HG03558 (cell line): Measurements from ENCODE around the gene C15orf39.
"Not testable (repeated sequence)": the region's sequence is repeated elsewhere in the genome, so short reads cannot be mapped to it uniquely, and the experiment has no call there.

Source experiments
- ATAC-seq: cut with Tn5 transposase; IDR thresholded peaks from one replicate; pipeline ENCODE4 v1.9.1; 2021; ENCODE audit warnings: moderate number of reproducible peaks; ENCODE audit not compliant: unreplicated experiment; ENCODE audit errors: extremely low read depth

Gene C15orf39

GRCh38 chr15:75201616-75202250, at the start of gene C15orf39:
Gene C15orf39, plus strand, starts transcription at chr15:75201882. Its CDS starts 4,167 bp downstream, at chr15:75206049.
- ATAC-seq = no peak

- no peak for ATAC-seq
These were observed 49.2 kb upstream of the C15orf39 start for GRCh38 chr15:75152382-75153079.

DNA sequence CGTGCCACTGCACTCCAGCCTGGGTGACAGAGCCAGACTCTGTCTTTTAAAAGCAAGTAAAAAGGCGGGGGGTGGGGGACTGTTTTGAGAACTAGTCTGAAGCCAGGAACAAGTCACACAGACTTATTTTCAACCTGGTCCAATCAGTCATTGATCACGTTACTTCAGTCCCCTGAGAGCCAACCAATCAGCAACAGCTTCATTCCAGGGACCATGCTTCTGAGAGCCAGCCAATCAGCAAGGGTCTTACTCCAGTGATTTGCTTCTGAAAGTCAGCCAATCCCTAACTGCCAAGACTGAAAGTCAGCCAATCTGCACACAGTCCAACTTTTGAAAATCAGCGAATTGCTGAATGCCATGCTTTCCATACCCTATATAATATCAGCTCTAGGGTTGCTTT, 48.6 kb upstream of the C15orf39 start:
- ATAC-seq = no peak

GRCh38 chr15:75153565-75154276, 48.0 kb upstream of the C15orf39 start:
- ATAC-seq = no peak

DNA sequence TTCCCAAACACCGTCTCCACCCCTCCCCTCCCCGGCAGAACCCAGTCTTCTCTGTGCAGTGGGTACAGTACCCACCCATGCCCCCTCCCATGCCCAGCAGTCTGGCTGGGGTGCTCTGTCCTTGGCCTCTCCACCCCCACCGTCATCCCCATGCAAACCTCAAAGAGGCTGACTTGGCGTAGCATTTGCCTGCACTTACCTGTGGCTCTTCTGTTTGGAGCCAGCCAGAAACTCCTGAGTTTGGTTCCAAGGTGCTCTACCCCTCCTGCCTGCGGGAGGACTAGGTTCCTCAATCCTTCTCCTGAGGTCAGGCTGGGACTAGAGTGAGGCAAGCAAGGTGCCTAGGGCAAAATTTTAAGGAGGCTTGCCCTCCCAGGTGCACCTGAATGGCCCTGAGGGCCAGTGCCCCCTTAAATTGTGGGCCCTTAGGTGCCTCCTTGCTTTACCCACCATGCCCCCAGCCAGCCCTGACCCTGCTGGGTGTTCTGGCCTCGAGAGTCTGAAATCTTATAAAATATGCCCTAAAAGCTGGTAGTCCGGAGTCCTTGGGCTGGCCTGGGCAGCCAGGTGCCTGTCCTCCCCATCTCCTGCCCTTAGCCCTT, 47.1 kb upstream of the C15orf39 start:
- no peak for ATAC-seq

DNA sequence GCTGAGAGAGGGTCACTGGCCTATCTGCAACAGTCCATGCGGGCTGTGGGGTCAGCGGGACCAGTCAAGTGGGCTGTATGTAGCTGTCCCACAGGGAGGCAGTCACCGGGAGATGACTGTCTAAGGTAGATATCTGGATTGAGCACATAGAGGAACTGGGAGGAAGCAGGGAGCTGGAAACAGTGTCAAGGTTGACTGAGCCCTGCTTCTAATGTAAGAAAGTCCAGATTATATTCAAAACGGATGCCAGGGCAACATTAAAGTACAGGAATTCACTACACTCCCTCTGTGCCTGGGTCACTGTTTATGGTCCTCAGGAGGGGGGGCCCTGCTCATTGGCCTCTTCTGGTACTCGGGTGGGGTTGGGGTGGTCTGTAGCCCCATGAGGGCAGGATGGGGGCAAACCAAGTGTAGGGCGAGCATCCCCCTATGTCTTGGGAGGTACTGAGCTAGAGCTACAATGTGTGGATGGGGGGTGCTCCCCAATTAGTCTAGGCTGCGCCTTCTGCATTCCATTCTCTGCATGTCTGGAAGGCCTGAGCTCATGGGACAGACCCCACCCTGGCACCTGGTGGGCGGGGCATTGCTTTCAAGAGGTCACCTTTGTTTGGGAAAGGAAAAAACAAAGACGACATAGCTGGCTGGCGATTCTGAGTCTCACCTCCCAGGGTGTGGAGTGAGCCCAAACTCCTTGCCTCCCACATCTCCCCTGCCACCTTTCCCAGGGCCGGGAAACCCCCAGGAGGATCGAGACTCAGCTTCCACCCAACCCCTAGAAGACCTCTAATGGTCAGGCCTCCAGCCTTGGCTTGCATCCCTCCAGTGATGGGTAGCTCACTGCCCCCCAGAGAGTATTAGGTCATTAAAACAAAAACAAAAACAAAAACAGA, 45.1 kb upstream of the C15orf39 start:
- ATAC-seq = no peak

DNA sequence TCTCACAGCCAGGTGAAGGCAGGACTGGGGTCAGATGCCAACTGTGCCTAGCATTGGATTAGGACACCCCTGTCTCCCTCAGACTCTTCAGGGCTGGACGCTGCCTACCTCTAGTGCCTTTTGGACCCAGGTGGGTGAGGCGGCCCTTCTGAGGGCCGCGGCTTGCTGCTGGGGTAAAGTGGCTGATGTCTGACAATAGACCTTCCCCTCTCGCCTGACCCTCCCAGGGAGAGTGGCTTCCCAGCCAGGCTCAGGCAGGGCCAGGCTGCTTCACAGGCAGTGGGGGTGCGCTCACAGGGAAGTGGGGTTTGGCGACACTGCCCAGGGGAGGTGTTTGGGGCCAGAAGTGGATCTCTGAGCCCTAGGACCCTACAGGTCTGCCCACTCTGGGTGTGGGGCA, 43.3 kb upstream of the C15orf39 start:
- ATAC-seq = no peak

- no peak for ATAC-seq
These were observed 42.4 kb upstream of the C15orf39 start for GRCh38 chr15:75159244-75159643.

DNA sequence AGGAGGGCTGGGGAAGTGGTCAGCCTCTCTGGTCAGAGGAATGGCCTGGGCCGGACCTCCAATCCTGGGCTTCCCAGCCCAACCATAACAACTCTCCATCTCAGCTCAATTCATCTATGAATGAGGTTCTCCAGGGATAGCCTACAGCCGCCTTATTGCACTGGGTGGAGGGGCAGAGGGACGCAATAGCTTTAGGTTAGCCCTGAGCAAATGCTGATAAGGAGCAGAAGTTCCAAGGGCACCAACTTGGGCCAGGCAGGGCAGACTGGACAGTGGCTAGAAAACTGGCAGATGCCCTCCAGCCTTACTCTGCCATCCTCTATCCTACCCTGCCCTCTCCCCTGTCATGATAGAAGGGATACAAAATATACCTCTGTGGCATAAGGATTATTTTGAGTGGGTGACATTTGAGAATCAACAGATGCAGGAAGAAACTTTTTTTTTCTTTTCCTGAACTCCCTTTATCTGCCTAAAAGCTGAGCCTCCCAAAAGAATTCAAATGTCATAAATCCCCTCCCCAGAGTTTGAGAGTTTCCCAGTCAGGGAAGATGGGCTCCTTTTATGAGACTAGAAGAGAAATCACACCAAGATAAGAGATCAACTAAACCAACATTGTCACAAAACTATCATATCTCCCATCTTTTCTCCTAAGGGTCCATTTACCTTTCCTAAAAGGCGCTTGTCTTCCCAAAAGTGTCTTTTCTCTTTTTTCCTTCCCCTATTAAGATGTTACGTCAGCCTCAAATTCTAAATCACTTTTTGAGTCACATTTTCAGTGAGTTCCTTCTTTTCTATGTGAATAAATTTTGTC, 40.4 kb upstream of the C15orf39 start:
- ATAC-seq = no peak

DNA sequence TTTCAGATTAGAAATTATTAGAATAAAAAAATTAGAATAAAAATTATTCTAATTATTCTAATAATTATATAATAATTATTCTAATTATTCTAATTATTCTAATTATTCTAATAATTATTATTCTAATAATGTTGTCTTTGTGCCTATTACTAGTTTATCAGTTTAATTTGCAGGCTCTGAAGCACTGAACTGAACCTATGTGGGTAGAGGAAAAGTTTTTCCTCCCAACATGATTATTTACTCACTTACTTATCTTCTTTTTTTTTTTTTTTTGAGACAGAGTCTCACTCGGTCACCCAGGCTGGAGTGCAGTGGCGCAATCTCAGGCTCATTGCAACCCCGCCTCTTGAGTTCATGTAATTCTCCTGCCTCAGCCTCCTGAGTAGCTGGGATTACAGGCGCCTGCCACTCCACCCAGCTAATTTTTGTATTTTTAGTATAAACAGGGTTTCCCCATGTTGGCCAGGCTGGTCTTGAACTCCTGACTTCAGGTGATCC, 39.7 kb upstream of the C15orf39 start:
- ATAC-seq = no peak

GRCh38 chr15:75163150-75163564, 38.5 kb upstream of the C15orf39 start:
- ATAC-seq = no peak

DNA sequence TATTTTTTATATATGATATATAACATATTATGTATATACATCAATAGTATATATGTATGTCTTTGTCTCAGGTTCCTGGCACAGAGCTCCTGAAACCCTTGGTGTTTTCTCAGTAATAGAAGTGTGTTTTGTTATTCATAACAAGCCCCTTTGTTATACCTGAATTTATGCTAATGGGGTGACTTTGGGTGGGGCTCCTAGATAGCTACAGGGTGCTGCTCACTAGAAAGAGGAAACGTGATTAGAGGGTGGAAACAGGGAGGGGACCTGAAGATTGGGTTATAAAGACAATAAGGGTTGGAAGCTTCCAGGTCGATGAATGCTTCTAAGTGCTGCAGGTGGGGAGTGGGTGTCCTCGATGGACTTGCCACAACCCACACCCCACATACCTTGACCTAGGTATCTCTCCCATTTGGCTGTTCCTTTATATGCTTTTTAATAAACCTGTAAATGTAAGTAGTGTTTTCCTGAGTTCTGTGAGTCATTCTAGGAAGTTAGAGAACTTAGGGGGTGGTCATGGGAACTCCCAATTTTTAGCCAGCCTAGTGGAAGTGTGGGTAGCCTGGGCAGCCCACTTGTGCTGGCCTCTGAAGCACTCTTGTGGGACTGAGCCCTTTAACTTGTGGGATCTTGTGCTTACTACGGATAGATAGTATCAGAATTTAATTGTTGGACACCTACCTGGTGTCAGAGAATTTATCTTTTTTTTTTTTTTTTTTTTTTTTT, 36.9 kb upstream of the C15orf39 start:
- no peak for ATAC-seq

GRCh38 chr15:75166489-75167063, 35.1 kb upstream of the C15orf39 start:
- not testable (repeated sequence) for ATAC-seq

DNA sequence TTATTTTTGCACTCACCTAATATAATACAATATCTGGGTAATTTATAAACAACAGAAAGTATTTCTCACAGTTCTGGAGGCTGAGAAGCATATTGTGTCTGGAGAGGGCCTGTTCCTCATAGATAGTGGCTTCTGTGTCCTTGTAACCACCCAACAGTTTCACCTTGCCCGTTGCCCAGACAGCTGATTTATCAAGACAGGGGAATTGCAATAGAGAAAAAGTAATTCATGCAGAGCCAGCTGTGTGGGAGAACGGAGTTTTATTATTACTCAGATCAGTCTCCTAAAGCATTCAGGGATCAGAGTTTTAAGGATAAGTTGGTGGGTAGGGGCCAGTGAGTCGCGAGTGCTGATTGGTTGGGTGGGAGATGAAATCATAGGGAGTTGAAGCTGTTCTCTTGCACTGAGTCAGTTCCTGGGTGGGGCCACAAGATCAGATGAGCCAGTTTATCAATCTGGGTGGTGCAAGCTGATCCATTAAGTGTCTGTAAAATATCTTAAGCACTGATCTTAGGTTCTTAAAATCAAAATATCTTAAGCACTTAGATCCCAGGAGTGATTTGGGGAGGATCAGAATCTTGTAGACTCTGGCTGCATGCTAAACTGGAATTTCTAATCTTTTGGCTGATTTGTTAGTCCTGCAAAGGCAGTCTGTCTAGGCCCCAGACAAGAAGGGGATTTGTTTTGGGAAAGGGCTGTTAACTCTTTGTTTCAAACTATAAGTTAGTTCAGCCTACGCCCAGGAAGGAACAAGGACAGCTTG, 33.9 kb upstream of the C15orf39 start:
- ATAC-seq = no peak

- ATAC-seq = no peak
These were observed 33.3 kb upstream of the C15orf39 start for GRCh38 chr15:75168374-75168773.

- no peak for ATAC-seq
These were observed 31.5 kb upstream of the C15orf39 start for GRCh38 chr15:75170203-75170602.

- ATAC-seq = no peak
These were observed 30.9 kb upstream of the C15orf39 start for GRCh38 chr15:75170711-75171341.
